ENCODE data around the gene SERPINI1. TPM values are rescaled to one million over a fixed set of nuclear protein-coding genes. Genes with fewer than 3 reads are reported as not detected.

Gene SERPINI1
- total RNA-seq, 1 donor from 2014 or later = 10.6 TPM

DNA sequence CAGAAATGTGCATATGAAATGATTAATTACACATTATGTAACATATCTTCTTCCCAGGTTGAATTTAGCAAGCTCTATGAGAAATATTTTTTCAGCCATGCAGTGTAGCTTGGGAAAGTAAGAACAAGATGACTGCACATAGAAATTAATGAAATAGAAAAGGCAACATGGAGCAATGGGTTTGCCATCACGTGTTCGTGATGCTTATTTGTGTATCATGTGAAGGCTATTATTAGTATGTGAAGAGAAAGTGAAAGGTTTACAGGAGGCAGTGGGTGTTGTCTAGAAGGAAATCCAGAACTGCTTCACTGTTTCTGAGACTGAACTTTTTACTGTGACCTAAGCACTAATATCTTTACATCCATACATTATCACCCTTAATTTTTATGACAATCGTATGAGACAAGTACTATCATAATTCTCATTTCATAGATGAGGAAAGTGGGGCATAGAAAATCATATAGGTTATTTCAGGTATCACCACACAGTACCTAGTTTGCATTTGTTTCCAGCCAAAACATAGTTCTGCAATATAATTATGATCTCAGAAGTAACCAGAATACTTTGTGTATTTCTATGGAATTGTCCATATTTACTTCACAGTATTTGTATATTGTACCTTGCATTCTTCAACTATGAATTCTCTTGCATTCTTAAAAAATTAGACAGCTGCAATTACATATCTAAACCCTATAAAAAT, 14.9 kb downstream of the SERPINI1 start:
- H3K27me3 ChIP-seq (ENCODE audit: low read depth) = no peaks in the 10 kb centered on the region
- H3K36me3 ChIP-seq = no peaks in the 10 kb centered on the region
- H3K4me1 ChIP-seq = peaks cover 15% of the 10 kb centered on the region
- TF ChIP-seq, protein P1, sequence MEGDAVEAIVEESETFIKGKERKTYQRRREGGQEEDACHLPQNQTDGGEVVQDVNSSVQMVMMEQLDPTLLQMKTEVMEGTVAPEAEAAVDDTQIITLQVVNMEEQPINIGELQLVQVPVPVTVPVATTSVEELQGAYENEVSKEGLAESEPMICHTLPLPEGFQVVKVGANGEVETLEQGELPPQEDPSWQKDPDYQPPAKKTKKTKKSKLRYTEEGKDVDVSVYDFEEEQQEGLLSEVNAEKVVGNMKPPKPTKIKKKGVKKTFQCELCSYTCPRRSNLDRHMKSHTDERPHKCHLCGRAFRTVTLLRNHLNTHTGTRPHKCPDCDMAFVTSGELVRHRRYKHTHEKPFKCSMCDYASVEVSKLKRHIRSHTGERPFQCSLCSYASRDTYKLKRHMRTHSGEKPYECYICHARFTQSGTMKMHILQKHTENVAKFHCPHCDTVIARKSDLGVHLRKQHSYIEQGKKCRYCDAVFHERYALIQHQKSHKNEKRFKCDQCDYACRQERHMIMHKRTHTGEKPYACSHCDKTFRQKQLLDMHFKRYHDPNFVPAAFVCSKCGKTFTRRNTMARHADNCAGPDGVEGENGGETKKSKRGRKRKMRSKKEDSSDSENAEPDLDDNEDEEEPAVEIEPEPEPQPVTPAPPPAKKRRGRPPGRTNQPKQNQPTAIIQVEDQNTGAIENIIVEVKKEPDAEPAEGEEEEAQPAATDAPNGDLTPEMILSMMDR (IDR thresholded peaks at IDR 0.05; ENCODE audit: borderline replicate concordance) = no peak
- no peak overlapping the region for H3K27ac ChIP-seq (replicated peaks)
- no peak for DNase-seq
- peak overlapping the region; percentile 31 for H3K4me3 ChIP-seq
- H3K9me3 ChIP-seq (replicated peaks) = no peaks in the 10 kb centered on the region
- intact Hi-C loops (cut with micrococcal nuclease) = no loop called here

DNA sequence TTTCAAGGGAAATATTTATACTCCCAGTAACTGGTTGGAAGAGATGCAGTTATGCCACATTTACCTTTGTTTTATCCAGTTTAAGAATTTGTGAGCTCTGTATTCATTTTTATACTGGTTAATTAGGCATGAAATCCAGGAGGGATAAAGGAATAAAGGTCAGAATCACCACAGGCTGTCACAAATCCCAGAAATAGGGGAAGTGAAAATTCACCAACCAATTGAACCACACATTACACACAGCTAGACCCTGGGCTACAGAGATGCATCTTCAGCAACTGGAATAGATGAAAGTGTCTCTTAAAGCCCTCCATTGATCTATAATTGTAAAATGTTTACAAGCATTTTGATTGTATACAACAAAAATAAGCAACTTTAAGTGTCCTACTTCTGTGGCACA, 18.5 kb downstream of the SERPINI1 start:
- no peak overlapping the region for H3K27ac ChIP-seq (replicated peaks)
- peaks cover 15% of the 10 kb centered on the region for H3K4me1 ChIP-seq
- no peaks in the 10 kb centered on the region for H3K27me3 ChIP-seq (ENCODE audit: low read depth)
- no peaks in the 10 kb centered on the region for H3K36me3 ChIP-seq
- no peak for DNase-seq
- no peak overlapping the region for H3K4me3 ChIP-seq
- intact Hi-C loops (cut with micrococcal nuclease) = no loop called here
- no peaks in the 10 kb centered on the region for H3K9me3 ChIP-seq (replicated peaks)
- TF ChIP-seq, protein P1 (IDR thresholded peaks at IDR 0.05; ENCODE audit: borderline replicate concordance) = no peak

DNA sequence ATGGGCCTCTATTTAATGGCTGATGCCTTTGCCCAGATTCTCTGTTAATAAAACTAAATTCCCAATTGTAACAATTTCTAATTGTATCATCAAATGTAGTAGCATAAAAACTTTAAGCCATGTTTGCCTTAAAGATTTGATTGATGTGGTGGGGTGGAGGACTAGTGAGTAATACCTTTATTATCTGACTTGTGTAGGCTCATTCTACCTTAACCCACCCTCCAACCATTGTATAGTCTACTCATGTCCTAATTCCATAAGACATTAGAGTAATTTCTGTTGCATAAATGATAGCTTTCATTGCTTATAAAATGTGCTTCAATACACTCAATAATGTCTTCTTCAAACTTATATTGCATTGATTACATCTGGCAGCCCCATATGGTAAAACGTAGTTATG, 25.8 kb downstream of the SERPINI1 start:
- intact Hi-C loops (cut with micrococcal nuclease) = no loop called here
- no peak for DNase-seq
- no peaks in the 10 kb centered on the region for H3K4me1 ChIP-seq
- no peak overlapping the region for H3K27ac ChIP-seq (replicated peaks)
- TF ChIP-seq, protein P1 (IDR thresholded peaks at IDR 0.05; ENCODE audit: borderline replicate concordance) = no peak
- peaks cover 5% of the 10 kb centered on the region for H3K9me3 ChIP-seq (replicated peaks)
- H3K27me3 ChIP-seq (ENCODE audit: low read depth) = no peaks in the 10 kb centered on the region
- H3K4me3 ChIP-seq = no peak overlapping the region
- no peaks in the 10 kb centered on the region for H3K36me3 ChIP-seq

DNA sequence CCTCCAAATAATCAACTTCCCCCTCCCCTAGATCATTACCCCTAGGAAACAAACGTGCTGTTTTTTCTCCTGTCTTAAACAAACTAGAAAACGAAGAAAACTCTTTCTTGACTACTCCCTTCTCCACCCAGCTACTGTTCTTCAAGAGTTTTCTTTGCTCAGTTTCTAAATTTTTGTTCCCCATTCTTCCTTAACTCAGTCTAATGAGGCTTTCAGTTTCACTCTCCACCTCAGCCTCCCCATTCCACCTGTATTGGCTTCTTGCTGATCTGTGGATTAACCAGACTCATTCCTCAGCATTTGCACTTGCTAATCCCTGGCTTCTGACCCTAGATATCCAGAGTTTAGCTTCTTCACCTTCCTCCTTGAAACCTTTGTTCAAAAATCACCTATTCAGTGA, 26.8 kb downstream of the SERPINI1 start:
- Histone ChIP-seq H3K27ac (replicated peaks) (no peak overlapping the region), H3K36me3 (no peaks in the 10 kb centered on the region), H3K4me3 (no peak overlapping the region), H3K27me3 (ENCODE audit: low read depth) (no peaks in the 10 kb centered on the region), H3K4me1 (no peaks in the 10 kb centered on the region), H3K9me3 (replicated peaks) (peaks cover 13% of the 10 kb centered on the region)
- DNase-seq = no peak
- intact Hi-C loops (cut with micrococcal nuclease) = no loop called here
- TF ChIP-seq, protein P1 (IDR thresholded peaks at IDR 0.05; ENCODE audit: borderline replicate concordance) = no peak

DNA sequence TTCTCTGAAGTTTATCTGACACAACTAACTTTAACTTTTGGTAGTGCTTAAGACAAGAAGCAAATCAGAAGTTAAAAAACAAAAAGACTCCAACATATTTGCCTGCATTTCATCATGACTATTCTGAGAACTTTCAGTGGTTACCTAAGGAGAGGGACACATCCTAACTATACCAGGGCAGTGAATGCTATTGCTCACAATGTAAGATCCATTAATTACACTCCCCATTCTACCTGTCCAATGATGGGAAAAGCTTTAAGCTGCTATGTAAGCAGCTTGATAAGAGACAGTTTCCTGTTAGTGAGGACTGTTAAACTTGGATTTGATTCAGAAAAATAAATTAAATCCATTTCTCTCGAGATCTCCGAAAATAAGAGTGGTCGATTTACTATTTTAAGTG, 37.5 kb downstream of the SERPINI1 start:
- intact Hi-C loops (cut with micrococcal nuclease) = no loop called here
- H3K4me1 ChIP-seq = no peaks in the 10 kb centered on the region
- no peak for DNase-seq
- no peak overlapping the region for H3K4me3 ChIP-seq
- no peaks in the 10 kb centered on the region for H3K27me3 ChIP-seq (ENCODE audit: low read depth)
- H3K27ac ChIP-seq (replicated peaks) = no peak overlapping the region
- no peaks in the 10 kb centered on the region for H3K36me3 ChIP-seq
- peaks cover 9% of the 10 kb centered on the region for H3K9me3 ChIP-seq (replicated peaks)
- TF ChIP-seq, protein P1 (IDR thresholded peaks at IDR 0.05; ENCODE audit: borderline replicate concordance) = no peak

Data from left ventricle myocardium inferior (tissue), 1 donor.